K562 (cell line): Measurements from ENCODE around the gene RORB. TPM values are rescaled to one million over a fixed set of nuclear protein-coding genes. Genes with fewer than 3 reads are reported as not detected.

Experiments
- ATAC-seq: fragments of 200-7000 bp; cut with Tn5 transposase; 3 replicates; pipeline ENCODE4 v1.9.1; 2020; ENCODE audit warnings: moderate library complexity
- BruUV-seq: library from RNA; stranded (reverse); fragments of 400-500 nt; replicated peaks from 2 replicates; lab custom pipeline; 2021; lab: Mats Ljungman, UMichigan
- CTCF ChIA-PET: fragments of 300-600 bp; formaldehyde crosslinking; extraction: SDS; loops from one replicate; lab custom pipeline; 2021; ENCODE audit warnings: low intra/inter-chr PET ratio; lab: Yijun Ruan, JAX
- POLR2A ChIA-PET: fragments of 300-600, 350-650 bp; sonication (Branson Sonifier 250); formaldehyde crosslinking; extraction: SDS; loops from one replicate; lab custom pipeline; 2021; ENCODE audit warnings: antibody characterized with exemption, inconsistent platforms; lab: Yijun Ruan, JAX
- DNase-seq, 4 experiments: peaks; one replicate each; pipeline versions ENCODE4 v3.0.0 to v3.0.0-alpha.2; 2011 to 2018; ENCODE audit warnings: low spot score in 3 of 4, mixed read lengths in 3 of 4; ENCODE audit errors: extremely low read depth in 1 of 4
- FAIRE-seq: peaks from 2 replicates; lab custom pipeline; 2011; peaks lifted over from hg19 to GRCh38; lab: Jason Lieb, UNC
- H2AFZ ChIP-seq: 2 replicates; pipeline ENCODE4 v1.6.0; 2011; ENCODE audit warnings: low read depth, low read length, control low read depth, inconsistent platforms
- H3K27ac ChIP-seq: fragments of 200-600 bp; 3 replicates; pipeline ENCODE4 v1.8.0; 2011; ENCODE audit warnings: low read depth, mild to moderate bottlenecking, control low read depth, inconsistent platforms, low read length, moderate library complexity, mixed read lengths; ENCODE audit errors: extremely low read depth
- H3K27me3 ChIP-seq, 2 experiments: fragments of 300-600 bp in 1 of 2; 2 replicates in 1 of 2; 3 replicates in 1 of 2; pipeline versions ENCODE4 v1.6.0 to v1.8.0; 2011; ENCODE audit warnings: inconsistent platforms in 2 of 2, low read length in 2 of 2, mild to moderate bottlenecking in 1 of 2, mixed read lengths in 1 of 2, moderate library complexity in 1 of 2; ENCODE audit not compliant: control insufficient read depth in 2 of 2, insufficient read depth in 2 of 2
- H3K36me3 ChIP-seq: fragments of 300-600 bp; 3 replicates; pipeline ENCODE4 v1.8.0; 2011; ENCODE audit warnings: mild to moderate bottlenecking, low read length, inconsistent platforms; ENCODE audit not compliant: control insufficient read depth, insufficient read depth
- H3K4me1 ChIP-seq, 2 experiments: fragments of 200-600 bp in 1 of 2; replicated peaks in 1 of 2; 2 replicates in 1 of 2; 3 replicates in 1 of 2; pipeline versions ENCODE4 v1.5.1 to v1.8.0; 2011; ENCODE audit warnings: inconsistent platforms in 2 of 2, low read length in 2 of 2, mild to moderate bottlenecking in 1 of 2, mixed read lengths in 1 of 2, moderate library complexity in 1 of 2; ENCODE audit not compliant: control insufficient read depth in 2 of 2, insufficient read depth in 2 of 2
- H3K4me2 ChIP-seq: 2 replicates; pipeline ENCODE4 v1.6.1; 2011; ENCODE audit warnings: low read length, control low read depth, inconsistent platforms, mixed read lengths; ENCODE audit not compliant: insufficient read depth
- H3K4me3 ChIP-seq: fragments of 200-600 bp; sonication (generic), shearing (Covaris generic); 2 replicates; pipeline ENCODE4 v1.5.1; 2016; ENCODE audit warnings: control low read depth, inconsistent platforms
- H3K79me2 ChIP-seq: fragments of 200-600 bp; 3 replicates; pipeline ENCODE4 v1.8.0; 2011; ENCODE audit warnings: low read length, inconsistent platforms; ENCODE audit not compliant: control insufficient read depth, insufficient read depth
- H3K9ac ChIP-seq, 2 experiments: 2 replicates each; pipeline versions ENCODE4 v1.6.0 to v1.6.1; 2011; ENCODE audit warnings: low read depth in 2 of 2, low read length in 2 of 2, control low read depth in 1 of 2, inconsistent platforms in 1 of 2, mild to moderate bottlenecking in 1 of 2, mixed read lengths in 1 of 2; ENCODE audit not compliant: insufficient read depth in 1 of 2
- H3K9me1 ChIP-seq: one replicate; pipeline ENCODE4 v1.6.0; 2011; ENCODE audit warnings: inconsistent platforms, mild to moderate bottlenecking, low read length, moderate library complexity; ENCODE audit not compliant: control insufficient read depth, insufficient read depth
- H3K9me3 ChIP-seq: replicated peaks from 2 replicates; pipeline ENCODE4 v1.5.1; 2011; ENCODE audit warnings: low read depth, low read length, inconsistent platforms; ENCODE audit not compliant: control insufficient read depth, insufficient read depth
- H4K20me1 ChIP-seq: replicated peaks from 2 replicates; pipeline ENCODE4 v1.6.1; 2011; ENCODE audit warnings: low read length, inconsistent platforms, mixed read lengths; ENCODE audit not compliant: control insufficient read depth, insufficient read depth
- CTCF ChIP-seq, 3 experiments: IDR thresholded peaks in 2 of 3; conservative IDR thresholded peaks in 1 of 3; 2 replicates each; pipeline ENCODE4 v1.5.1; 2011 to 2012; ENCODE audit warnings: low read length in 3 of 3, mild to moderate bottlenecking in 3 of 3, control low read depth in 2 of 3, improper control_type of control experiment in 1 of 3, inconsistent platforms in 1 of 3, low read depth in 1 of 3, mixed read lengths in 1 of 3, moderate library complexity in 1 of 3; ENCODE audit not compliant: insufficient read depth in 2 of 3
- ESRRA ChIP-seq: fragments of 450-650 bp; IDR thresholded peaks from 2 replicates; pipeline ENCODE4 v1.6.1; 2014; ENCODE audit warnings: low read depth, mild to moderate bottlenecking, moderate library complexity, borderline replicate concordance
- HIVEP1 ChIP-seq: fragments of 250-450 bp; sonication (Bioruptor Pico); IDR thresholded peaks from 2 replicates; pipeline ENCODE4 v1.4.0; 2020; ENCODE audit warnings: mild to moderate bottlenecking
- HLTF ChIP-seq: fragments of 450-650 bp; IDR thresholded peaks from 2 replicates; pipeline ENCODE4 v1.6.1; 2016
- HNRNPUL1 ChIP-seq: fragments of 200-400 bp; formaldehyde crosslinking; IDR thresholded peaks from 2 replicates; pipeline ENCODE4 v1.6.1; 2017; ENCODE audit warnings: low read length
- KLF13 ChIP-seq: fragments of 450-650 bp; IDR thresholded peaks from 2 replicates; pipeline ENCODE4 v1.6.1; 2016; ENCODE audit warnings: missing genetic modification characterization, low read depth, mild to moderate bottlenecking, missing compliant biosample characterization, moderate library complexity, borderline replicate concordance
- NCOA2 ChIP-seq, 2 experiments: fragments of 450-650 bp; IDR thresholded peaks; 2 replicates each; pipeline ENCODE4 v1.6.1; 2018; ENCODE audit warnings: mild to moderate bottlenecking in 2 of 2, moderate library complexity in 1 of 2; ENCODE audit not compliant: partially characterized antibody in 2 of 2
- PHF20 ChIP-seq: fragments of 450-650 bp; IDR thresholded peaks from 2 replicates; pipeline ENCODE4 v1.6.1; 2018; ENCODE audit not compliant: partially characterized antibody
- RCOR1 ChIP-seq, 2 experiments: IDR thresholded peaks; 2 replicates each; pipeline ENCODE4 v1.6.1; 2012; ENCODE audit warnings: low read depth in 2 of 2, low read length in 2 of 2, borderline replicate concordance in 1 of 2, improper control_type of control experiment in 1 of 2
- SREBF1 ChIP-seq: fragments of 150-350 bp; IDR thresholded peaks from 2 replicates; pipeline ENCODE4 v1.6.1; 2014; ENCODE audit warnings: antibody characterized with exemption, low read depth, low read length, borderline replicate concordance
- VEZF1 ChIP-seq: fragments of 200-800 bp; sonication (Bioruptor generic); IDR thresholded peaks from 2 replicates; pipeline ENCODE4 v1.6.1; 2017; ENCODE audit warnings: missing genetic modification characterization, missing compliant biosample characterization
- ZNF174 ChIP-seq: fragments of 250-450 bp; sonication (Bioruptor Pico); IDR thresholded peaks from 2 replicates; pipeline ENCODE4 v1.4.0; 2020; ENCODE audit warnings: mild to moderate bottlenecking
- ZNF57 ChIP-seq: fragments of 450-650 bp; formaldehyde crosslinking; IDR thresholded peaks from 2 replicates; pipeline ENCODE4 v1.4.0; 2020; ENCODE audit warnings: mild to moderate bottlenecking, moderate library complexity
- ZNF79 ChIP-seq: fragments of 250-450 bp; sonication (Bioruptor Pico); IDR thresholded peaks from 2 replicates; pipeline ENCODE4 v1.4.0; 2020; ENCODE audit warnings: low read depth, mild to moderate bottlenecking, moderate library complexity
- WGBS: fragments of 100-300 bp; shearing (Covaris generic); methylation state at CpG from one replicate; pipeline ENCODE4 v1.1.6; 2016; ENCODE audit warnings: low coverage, mixed read lengths; ENCODE audit not compliant: insufficient coverage; ENCODE audit errors: missing lambda C conversion rate; 5-methylcytosine and 5-hydroxymethylcytosine counted together
- in situ Hi-C: fragments of 300-500 bp; cut with MboI; formaldehyde crosslinking; loops from 4 replicates; pipeline ENCODE4 v1.15.0; 2018; ENCODE audit warnings: inconsistent platforms, mixed read lengths
- intact Hi-C: fragments of 100-400 bp; cut with micrococcal nuclease; formaldehyde crosslinking; loops from 2 replicates; pipeline ENCODE4 v1.14.2; 2022
- polyA plus RNA-seq, 8 experiments: library from polyadenylated mRNA; depleted of rRNA in 4 of 8; stranded (reverse) in 5 of 8; unstranded in 3 of 8; fragments of >200 nt; fragmentation: Nextera tagmentation in 2 of 8; fragmentation: Illumina TruSeq in 1 of 8; extraction: Ambion mirVana in 2 of 8; extraction: Trizol in 1 of 8; gene quantifications; 2 replicates each; pipeline versions ENCODE4 v1.2.1 to v1.2.3, GENCODE V29; 2011 to 2014; ENCODE audit warnings: inconsistent platforms in 1 of 8, missing spikeins in 1 of 8
- total RNA-seq, 7 experiments: library from RNA; depleted of rRNA in 6 of 7; stranded (reverse); fragments of >200 nt in 6 of 7; fragmentation: Illumina TruSeq in 2 of 7; extraction: Trizol in 2 of 7; gene quantifications; 2 replicates each; pipeline versions ENCODE4 v1.2.1 to v1.2.3, GENCODE V29; 2011 to 2021; ENCODE audit warnings: low replicate concordance in 1 of 7

The RORB gene
- total and polyA plus RNA-seq, 9 of the 15 experiments (the other 6 are each of a cell fraction or from before 2014, with no cell fraction given) = not detected

DNA sequence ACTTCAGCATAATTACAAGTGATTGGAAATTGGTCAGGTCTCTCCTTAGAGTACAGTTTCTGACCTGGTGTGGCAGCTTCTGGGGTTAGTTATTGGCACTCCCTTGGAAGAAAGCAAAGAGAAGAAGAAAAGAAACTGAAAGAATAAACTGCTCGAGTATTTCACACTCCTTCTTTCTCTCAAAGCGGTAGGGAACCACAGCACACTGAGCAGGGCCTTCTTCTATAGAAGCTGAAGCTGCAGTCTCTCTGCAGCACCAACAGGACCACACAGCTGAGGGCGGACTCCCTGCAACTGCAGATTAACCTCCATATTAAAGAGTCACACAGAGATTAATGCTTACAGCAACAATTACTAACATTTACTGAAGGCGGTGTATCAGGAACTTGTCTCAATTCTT is 238.6 kb downstream of the RORB start:
- no peak for TF ChIP-seq HNRNPUL1
- TF ChIP-seq ZNF79 = no peak
- no peak for TF ChIP-seq NCOA2 (IDR thresholded peaks at IDR 0.05; ENCODE audit: partially characterized antibody in 2 of 2)
- TF ChIP-seq ZNF174 (CRISPR knock-in tag) = no peak
- TF ChIP-seq HIVEP1 = no peak
- no peak for TF ChIP-seq ESRRA
- no peak for TF ChIP-seq VEZF1
- no peak for TF ChIP-seq KLF13 (tag)
- no peak for TF ChIP-seq CTCF (IDR thresholded peaks at IDR 0.05 in 2 of 3, conservative IDR thresholded peaks at IDR 0.05 in 1 of 3; ENCODE audit: insufficient read depth in 2 of 3, low read depth in 1 of 3, low read length in 3 of 3)
- no peak for TF ChIP-seq PHF20
- no peak for TF ChIP-seq HLTF
- TF ChIP-seq SREBF1 = no peak
- TF ChIP-seq RCOR1 (IDR thresholded peaks at IDR 0.05; ENCODE audit: borderline replicate concordance in 1 of 2, low read depth in 2 of 2, low read length in 2 of 2) = no peak
- no peak for TF ChIP-seq ZNF57
- H3K4me1 ChIP-seq = no peaks in the 10 kb centered on the region
- ATAC-seq (no peak), FAIRE-seq (no peak), DNase-seq (no peak)
- no peaks in the 10 kb centered on the region for H3K9me3 ChIP-seq
- no peak overlapping the region for H3K4me2 ChIP-seq
- in situ Hi-C loops = loop anchor here (25.0 kb wide), 1 partner anchor 1048 kb away; no protein-coding TSS in a partner anchor
- no peak overlapping the region for H3K9ac ChIP-seq
- no peaks in the 10 kb centered on the region for H3K36me3 ChIP-seq
- BruUV-seq = no TSS peak
- WGBS = 10% methylated on average over 4 of the region's 4 CpGs
- H4K20me1 ChIP-seq = no peaks in the 10 kb centered on the region
- POLR2A ChIA-PET = interaction anchor here (0.5 kb wide), 1 partner anchor 488 kb away, joined by 4 read pairs; no protein-coding TSS in a partner anchor
- no peaks in the 10 kb centered on the region for H3K79me2 ChIP-seq
- no peaks in the 10 kb centered on the region for H3K9me1 ChIP-seq
- no peak overlapping the region for H3K4me3 ChIP-seq
- no peak overlapping the region for H3K27ac ChIP-seq
- H2AFZ ChIP-seq = no peak overlapping the region
- no peaks in the 10 kb centered on the region for H3K27me3 ChIP-seq
- CTCF ChIA-PET = no interaction called here
- intact Hi-C loops = no loop called here
